ENCODE results near the gene GALNT8. TPM values are rescaled to one million over a fixed set of nuclear protein-coding genes. Genes with fewer than 3 reads are reported as not detected.
"Not testable (repeated sequence)": the region's sequence is repeated elsewhere in the genome, so short reads cannot be mapped to it uniquely, and the experiment has no call there.

Gene GALNT8
- total RNA-seq, 2 donors from 2014 or later, result 21.6 to 31.6 TPM

- TF ChIP-seq CTCF (IDR thresholded peaks at IDR 0.05), result no peak
- Histone ChIP-seq H3K9ac (ENCODE audit: low read depth in 2 of 2, low read length in 2 of 2) (no peak overlapping the region), H3K27me3 (no peaks in the 10 kb centered on the region), H3K4me3 (no peak overlapping the region), H3K9me3 (no peaks in the 10 kb centered on the region), H3K36me3 (no peaks in the 10 kb centered on the region), H3K27ac (no peak overlapping the region), H3K4me1 (no peaks in the 10 kb centered on the region)
- intact Hi-C loops (cut with DNase I), result no loop called here
- DNase-seq, result peak; percentile 60
Measured at GRCh38 chr12:4743046-4743445, 22.8 kb downstream of the GALNT8 start.

GRCh38 chr12:4744709-4745108 is 24.5 kb downstream of the GALNT8 start:
- Histone ChIP-seq H3K4me1 (no peaks in the 10 kb centered on the region), H3K27ac (no peak overlapping the region), H3K9ac (ENCODE audit: low read depth in 2 of 2, low read length in 2 of 2) (no peak overlapping the region), H3K4me3 (no peak overlapping the region), H3K27me3 (no peaks in the 10 kb centered on the region), H3K9me3 (no peaks in the 10 kb centered on the region), H3K36me3 (no peaks in the 10 kb centered on the region)
- DNase-seq, result no peak
- intact Hi-C loops (cut with DNase I), result no loop called here
- TF ChIP-seq CTCF (IDR thresholded peaks at IDR 0.05), result no peak

- no peak for DNase-seq
- intact Hi-C loops (cut with DNase I), result no loop called here
Measured at GRCh38 chr12:4745249-4745648, 25.0 kb downstream of the GALNT8 start.

DNA sequence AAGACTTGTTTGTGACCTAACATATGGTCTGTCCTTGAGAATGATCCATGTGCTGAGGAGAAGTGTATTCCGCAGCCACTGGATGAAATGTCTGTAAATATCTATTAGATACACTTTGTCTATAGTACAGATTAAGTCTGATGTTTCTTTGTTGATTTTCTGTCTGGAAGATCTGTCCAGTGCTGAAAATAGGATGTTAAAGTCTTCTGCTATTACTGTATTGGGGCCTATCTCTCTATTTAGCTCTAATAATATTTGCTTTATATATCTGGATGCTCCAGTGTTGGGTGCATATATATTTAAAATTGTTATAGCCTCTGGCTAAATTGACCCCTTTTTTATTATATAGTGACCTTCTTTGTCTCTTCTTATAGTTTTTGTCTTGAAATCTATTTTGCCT is 31.5 kb downstream of the GALNT8 start:
- H3K9me3 ChIP-seq; H3K27me3 ChIP-seq; H3K36me3 ChIP-seq; H3K9ac ChIP-seq (ENCODE audit: low read depth in 2 of 2, low read length in 2 of 2); H3K4me3 ChIP-seq; DNase-seq; H3K4me1 ChIP-seq; H3K27ac ChIP-seq; intact Hi-C loops (cut with DNase I): not testable (repeated sequence)

More at GRCh38 chr12:4745249-4745648, 25.0 kb downstream of the GALNT8 start:
- no peaks in the 10 kb centered on the region for H3K4me1 ChIP-seq
- H3K36me3 ChIP-seq, result no peaks in the 10 kb centered on the region
- H3K27me3 ChIP-seq, result no peaks in the 10 kb centered on the region
- no peak overlapping the region for H3K4me3 ChIP-seq
- TF ChIP-seq CTCF (IDR thresholded peaks at IDR 0.05), result no peak
- no peak overlapping the region for H3K27ac ChIP-seq
- H3K9ac ChIP-seq (ENCODE audit: low read depth in 2 of 2, low read length in 2 of 2), result no peak overlapping the region
- no peaks in the 10 kb centered on the region for H3K9me3 ChIP-seq

DNA sequence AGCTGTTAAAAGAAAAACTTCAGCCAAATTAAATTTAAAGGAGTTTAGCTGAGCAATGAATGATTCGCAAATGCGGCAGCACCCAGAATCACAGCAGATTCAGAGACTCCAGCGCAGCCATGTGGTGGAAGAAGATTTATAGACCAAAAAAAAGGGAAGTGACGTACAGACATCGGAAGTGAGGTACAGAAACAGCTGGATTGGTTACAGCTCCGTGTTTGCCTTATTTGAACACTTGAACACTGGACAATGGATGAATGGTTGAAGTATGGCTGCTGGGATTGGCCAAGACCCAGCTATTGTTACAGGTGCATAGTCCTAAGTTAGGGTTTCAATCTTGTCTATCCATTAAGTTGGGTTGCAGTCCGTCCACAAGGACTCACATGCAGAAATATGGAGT is 42.6 kb downstream of the GALNT8 start:
- no peaks in the 10 kb centered on the region for H3K9me3 ChIP-seq
- H3K27ac ChIP-seq, result no peak overlapping the region
- H3K4me3 ChIP-seq, result no peak overlapping the region
- no peak for TF ChIP-seq CTCF (IDR thresholded peaks at IDR 0.05)
- intact Hi-C loops (cut with DNase I), result no loop called here
- no peak overlapping the region for H3K9ac ChIP-seq (ENCODE audit: low read depth in 2 of 2, low read length in 2 of 2)
- H3K27me3 ChIP-seq, result no peaks in the 10 kb centered on the region
- H3K4me1 ChIP-seq, result no peaks in the 10 kb centered on the region
- no peak for DNase-seq
- no peaks in the 10 kb centered on the region for H3K36me3 ChIP-seq

GRCh38 chr12:4763549-4763948 is 43.3 kb downstream of the GALNT8 start:
- intact Hi-C loops (cut with DNase I), result no loop called here
- Histone ChIP-seq H3K27ac (no peak overlapping the region), H3K9me3 (no peaks in the 10 kb centered on the region), H3K36me3 (no peaks in the 10 kb centered on the region), H3K27me3 (no peaks in the 10 kb centered on the region), H3K4me3 (no peak overlapping the region), H3K9ac (ENCODE audit: low read depth in 2 of 2, low read length in 2 of 2) (no peak overlapping the region), H3K4me1 (no peaks in the 10 kb centered on the region)
- no peak for TF ChIP-seq CTCF (IDR thresholded peaks at IDR 0.05)
- DNase-seq, result peak; percentile 37

Data from colonic mucosa (tissue), 4 donors.